DMS114 treated with DMSO at 0.1 percent for 48 hours (cell line): ENCODE data around the gene AUTS2.
"Not testable (repeated sequence)": the region's sequence is repeated elsewhere in the genome, so short reads cannot be mapped to it uniquely, and the experiment has no call there.

Experiments
- DNase-seq: peaks from one replicate; lab custom pipeline; 2025; ENCODE audit not compliant: unreplicated experiment; lab: John Stamatoyannopoulos, UW

The AUTS2 gene

DNA sequence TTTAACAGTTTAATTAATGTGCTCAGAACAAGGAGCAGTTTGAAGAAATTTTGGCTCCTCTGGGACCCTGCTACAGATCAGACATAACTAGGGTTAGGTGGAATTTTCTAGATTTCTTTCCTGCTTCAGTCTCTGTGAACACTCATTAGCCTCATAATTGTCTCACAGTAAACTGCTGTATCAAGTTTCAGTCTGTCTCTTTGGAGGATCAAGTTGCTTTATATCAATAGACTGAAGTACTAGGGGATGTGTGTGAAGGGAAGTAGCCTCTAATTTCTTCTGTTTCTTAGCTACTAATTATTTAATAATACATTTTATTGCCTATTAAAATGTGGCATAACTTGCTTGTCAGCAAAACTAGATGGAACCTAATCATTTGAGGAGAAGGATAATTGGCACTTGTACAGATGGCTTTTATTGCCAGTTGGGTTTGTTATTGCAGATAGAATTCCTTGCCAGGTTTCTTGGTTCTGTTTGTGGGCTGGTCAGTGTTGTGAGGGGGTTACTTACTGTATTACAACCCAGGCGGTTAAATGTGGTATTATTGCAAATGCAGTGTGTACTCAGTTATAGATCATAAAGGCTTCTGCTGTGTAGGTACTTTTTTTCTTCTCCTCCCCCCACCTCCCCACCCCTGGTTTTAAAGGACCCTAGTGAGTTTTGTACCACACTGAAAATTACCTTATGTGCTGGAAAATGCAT lies 758.0 kb downstream of the AUTS2 start:
- no peak for DNase-seq

DNA sequence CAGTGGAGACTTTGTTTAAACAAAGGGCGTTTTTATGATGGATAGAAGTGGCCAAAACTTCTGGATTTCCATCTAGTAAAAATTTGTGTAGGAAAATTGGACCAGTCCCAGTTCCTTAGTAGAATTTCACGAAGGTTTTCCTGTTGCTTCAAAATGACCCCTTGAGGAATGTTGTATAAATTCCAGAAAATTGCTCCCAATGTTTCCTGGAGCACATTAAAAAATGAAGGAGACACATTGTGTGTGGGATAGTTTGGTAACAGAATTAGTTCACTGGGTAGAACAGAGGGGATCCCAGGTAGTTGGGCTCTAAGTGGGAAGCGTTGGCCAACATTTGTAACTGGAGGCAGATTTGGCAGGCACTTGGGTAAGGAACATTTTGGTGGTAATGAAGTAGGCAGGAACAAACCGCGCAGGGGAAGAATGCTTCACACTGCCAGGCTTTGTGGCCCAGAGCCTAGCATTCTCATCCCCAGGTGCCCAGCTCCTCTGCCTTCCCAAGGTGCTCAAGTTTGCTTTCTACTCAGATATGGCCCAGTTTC lies 758.6 kb downstream of the AUTS2 start:
- no peak for DNase-seq

DNA sequence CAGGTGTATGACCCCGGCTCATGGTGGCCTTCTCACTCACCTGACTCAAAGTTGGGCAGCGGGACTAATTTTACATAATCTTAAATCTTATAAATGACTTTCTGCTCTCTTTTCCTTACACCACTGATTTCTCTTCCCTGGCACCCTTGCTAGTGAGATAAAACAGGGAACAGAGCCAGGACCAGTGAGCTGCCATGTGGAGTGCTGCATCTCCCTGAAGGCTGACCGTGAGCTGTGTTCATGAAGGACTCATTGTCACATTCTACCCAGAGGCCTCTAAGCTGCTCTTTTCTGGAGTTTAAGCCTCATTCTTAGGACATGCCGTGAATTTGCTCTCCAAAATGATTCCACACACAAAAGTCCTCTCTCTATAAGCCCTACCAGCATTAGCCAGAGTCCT lies 762.3 kb downstream of the AUTS2 start:
- DNase-seq: no peak

DNA sequence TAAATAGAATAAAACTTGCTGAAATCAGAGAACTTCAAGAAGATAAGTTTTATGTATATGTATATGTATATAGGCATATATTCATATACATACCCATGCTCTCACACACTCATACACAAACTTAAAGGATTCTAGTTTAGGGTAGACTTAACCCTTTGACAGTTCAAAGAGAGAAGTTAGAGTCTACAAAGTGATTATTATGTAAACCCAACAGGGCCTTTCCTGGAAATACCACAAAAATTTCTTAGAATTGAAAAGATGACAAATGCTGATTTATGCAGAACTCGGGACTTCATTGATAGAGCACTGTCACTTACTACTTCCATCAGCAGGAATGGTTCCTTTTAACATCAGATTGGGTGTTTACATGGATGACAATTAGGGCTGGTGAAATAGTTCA lies 763.5 kb downstream of the AUTS2 start:
- DNase-seq: no peak

DNA sequence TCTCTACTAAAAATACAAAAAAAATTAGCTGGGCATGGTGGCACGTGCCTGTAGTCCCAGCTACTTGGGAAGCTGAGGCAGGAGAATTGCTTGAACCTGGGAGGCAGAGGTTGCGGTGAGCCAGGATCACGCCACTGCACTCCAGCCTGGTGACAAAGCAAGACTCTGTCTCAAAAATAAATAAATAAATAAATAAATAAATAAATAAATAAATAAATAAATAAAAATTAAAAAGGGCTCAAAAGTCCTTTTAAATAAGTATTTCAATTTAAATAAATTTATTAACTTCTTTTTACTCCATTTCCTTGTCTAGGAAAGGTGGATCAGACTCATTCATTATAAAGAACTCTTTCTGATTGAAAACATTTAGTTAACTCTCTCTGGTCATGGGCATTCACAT lies 766.1 kb downstream of the AUTS2 start:
- DNase-seq: not testable (repeated sequence)

DNA sequence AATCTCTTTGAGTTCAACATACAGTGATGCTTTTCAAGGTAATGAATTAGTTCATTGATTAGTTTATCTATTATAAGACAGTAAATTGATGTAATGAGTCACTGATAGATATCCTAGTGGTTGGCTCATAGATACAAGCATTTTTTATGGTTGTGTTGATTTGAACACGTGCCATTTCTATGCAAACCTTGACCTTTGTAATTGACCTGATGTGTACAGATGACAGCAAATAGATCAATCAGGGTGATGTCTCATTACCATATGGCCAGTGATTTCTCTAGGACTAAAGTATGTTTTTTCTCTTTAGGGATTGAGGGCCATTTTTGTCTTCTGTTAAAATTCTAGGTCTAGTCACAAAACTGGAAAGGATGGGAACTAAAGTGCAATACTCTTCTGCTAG lies 773.4 kb downstream of the AUTS2 start:
- DNase-seq: no peak

DNA sequence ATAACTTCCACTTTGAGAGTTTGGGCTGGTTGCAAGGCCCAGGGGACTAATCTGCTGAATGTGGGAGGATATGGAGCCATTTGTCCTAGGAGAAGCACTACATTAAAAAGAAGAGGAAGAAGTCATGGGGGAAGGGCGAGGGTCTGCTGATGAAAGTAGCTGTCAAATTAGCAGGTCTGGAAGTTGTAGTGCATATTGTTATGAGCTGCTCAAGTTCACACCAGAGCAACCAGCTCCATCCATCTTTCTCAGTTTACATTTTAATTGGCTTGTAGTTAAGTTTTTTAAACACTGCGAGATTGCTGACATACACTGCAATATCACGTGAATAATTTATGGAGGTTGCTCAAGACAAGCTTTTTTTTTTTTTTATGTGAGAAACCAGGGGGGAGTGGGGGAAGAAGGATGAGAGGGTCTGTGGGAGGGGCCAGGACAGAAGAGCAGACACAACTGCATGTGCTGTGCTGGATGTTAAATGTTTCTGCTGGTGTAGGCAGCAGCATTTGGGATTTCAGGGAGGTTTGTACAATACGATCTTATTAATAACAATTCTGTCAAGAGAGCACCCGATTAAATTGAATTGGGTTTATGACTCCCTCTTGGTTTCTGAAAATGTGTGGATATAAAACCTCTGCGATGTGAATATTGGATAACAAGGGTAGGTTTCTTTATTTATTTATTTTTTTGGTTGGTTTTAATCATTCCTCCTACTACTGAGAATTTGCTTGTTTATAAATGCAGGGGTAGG lies 774.7 kb downstream of the AUTS2 start:
- DNase-seq: no peak

DNA sequence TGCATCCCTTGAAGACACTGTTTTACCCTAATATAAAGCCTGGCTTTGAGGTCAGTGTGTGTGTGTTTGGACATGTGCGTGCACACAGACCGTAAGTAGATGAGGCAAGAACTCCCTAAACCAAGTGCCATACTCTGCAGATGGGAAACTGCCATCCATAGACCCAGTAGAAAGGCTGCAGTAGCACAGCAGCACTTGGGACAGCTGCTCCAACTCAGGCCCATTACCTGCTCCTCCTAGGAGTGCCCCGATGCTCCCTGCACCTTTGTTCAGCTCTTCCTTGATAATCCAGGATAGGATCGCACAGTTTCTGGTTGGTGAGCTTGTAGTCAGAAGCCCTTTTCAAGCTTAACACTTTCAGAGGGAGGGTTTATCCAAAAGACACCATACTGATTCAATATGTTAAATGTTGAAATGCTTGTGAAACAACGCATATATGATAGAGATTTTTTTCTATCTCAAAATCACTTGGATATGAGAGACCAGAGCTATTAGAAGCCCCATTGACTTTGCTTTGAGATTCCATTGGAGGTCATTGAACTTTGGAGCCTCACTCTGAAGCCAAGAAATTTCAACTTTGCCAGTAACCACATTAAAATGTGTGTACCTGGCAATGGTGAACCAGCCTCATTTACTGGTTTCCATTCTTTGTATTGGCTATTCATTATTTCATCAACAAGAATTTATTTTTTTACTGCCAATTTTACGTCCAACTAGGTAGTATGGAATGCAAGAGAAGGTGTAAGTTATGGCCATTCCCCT lies 776.7 kb downstream of the AUTS2 start:
- DNase-seq: no peak

DNA sequence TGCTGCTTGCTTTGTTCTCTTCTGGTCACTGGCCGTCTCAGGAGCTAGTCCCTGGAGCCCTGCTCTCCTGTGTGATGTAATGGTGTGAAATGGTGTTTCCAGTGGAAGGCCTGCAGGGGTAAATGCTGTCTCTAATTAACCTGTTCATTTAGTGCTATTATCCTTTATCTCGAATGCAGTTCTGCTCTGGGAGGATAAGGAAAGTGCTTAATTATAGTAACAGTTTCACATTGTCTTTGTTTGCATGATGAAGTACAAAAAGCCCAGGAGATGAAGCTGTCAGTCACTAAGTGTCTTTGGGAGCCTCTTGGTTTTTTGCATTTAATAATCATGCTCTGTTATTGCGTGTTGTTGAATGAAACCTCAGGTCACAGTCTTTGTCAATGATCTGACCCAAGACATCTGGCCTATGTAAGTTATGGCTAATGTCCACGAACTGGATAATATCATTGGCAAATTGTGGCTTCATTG lies 778.3 kb downstream of the AUTS2 start:
- no peak for DNase-seq

DNA sequence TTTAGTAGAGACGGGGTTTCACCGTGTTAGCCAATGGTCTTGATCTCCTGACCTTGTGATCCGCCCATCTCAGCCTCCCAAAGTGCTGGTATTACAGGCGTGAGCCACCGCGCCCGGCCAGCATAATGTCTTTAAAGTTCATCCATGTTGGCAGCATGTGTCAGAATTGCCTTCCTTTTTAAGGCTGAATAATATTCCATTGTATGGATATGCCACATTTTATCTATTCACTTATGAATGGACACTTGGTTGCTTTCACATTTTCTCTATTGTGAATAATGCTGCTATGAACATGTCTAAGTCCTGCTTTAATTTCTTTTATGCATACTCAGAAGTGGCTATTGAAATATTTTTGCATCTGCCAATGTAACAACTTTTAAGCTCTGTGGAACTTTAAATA lies 779.7 kb downstream of the AUTS2 start:
- no peak for DNase-seq

DNA sequence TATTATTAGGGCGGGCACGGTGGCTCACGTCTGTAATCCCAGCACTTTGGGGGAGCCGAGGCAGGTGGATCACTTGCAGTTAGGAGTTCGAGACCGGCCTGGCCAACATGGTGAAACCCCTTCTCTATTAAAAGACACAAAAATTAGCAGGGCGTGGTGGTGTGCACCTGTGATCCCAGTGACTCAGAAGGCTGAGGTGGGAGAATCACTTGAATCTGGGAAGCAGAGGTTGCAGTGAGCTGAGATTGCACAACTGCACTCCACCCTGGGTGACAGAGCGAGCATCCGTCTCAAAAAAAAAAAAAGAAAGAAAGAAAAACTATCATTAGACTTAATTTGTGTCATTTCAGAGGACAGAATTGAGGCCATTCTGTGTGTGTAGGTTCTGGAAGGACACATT lies 780.9 kb downstream of the AUTS2 start:
- DNase-seq: no peak

DNA sequence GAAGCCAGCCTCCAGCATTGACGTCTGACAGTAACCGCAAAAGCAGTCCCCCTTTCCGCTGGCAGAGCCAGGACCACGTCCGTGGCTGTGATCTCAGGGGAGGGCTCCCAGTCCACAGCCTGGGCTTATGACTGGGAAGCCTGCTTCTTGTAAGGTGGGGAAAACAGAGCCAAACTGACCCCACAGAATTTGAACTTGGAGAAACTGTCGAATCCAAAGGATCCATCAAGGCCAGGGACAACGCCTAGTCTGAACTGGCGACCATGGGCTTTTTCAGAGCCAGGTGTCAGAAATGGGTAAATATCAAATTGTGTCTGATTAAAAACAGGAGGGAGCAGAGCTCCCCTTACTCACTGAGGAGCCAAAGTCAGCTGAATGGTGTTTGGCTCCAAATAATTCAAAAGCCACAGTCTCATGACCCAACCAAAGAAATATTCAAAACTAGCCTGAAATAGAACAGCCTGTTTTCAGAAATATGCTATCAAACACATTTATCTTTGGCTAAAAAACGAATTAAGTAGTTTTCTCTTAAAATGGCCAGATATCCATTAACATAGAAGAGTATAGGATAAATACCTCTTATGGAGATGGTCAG lies 782.2 kb downstream of the AUTS2 start:
- no peak for DNase-seq

DNA sequence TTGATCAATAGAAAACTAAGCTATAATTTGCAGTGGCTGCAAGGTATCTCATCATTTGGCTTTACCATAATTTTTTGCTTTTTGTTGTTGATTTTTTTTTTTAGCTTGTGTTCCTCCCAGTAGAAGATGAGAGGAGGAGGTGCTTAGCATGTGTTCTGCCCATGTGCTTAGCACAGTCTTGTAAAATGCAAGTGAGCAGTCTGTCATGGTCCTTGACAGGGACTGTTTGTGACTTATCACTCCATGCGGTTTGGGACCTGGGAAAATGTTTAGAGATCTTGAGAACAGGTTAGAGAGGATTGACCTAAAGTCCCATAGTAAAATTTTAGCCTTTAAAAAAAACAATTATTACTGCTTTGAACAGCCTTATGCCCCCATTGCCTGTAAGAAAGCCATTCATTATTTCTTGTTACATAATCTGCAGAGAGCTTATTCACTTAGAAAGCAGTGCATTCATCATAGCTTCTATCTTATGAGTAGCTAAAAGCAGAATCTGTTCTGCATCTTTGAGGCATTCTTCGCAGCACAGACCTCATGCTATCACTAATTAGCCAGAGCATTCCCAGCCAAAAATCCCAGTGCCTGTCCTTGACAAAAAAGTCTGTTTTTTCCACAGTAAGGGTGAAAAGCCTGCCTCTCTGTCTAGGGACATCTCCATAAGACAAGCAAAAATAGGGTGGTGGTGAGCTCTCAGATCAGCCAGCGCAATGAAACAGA lies 784.9 kb downstream of the AUTS2 start:
- no peak for DNase-seq

DNA sequence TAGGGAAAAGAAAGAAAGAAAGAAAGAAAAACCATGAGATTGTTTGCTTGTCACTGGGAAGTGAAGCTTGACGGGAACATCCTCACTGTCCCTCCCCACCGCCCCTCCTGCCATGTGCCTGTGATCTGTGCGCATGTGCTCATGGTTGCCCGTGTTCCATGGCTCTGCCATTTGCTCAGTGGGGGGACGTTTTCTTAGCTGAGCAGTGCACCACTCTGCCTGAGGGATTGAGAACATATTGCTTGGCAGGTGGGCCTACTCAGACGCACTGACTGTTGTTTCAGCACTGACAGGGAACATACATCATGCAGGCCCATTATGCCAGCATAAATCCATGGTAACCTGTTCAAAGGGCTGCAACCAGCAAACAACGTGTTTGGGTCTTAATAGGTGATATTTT lies 785.7 kb downstream of the AUTS2 start:
- DNase-seq: no peak

DNA sequence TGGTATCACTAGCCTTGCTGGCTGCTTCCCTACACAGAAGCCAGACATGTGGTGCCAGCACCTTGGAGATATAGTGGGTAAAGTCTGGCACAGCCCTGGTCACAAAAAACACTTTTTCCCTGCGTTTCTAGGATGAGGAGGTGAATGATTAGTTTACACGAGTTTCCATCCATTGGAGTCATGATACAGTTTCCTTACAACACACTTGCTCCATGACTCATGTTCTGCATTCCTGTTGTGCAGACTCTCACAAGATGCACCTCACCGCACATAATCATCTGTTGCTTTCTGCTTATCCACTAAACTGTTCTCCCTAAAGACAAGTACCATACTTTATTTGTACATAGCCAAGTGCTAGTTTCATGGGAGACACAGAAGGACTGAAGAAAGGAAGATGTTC lies 786.6 kb downstream of the AUTS2 start:
- no peak for DNase-seq

DNA sequence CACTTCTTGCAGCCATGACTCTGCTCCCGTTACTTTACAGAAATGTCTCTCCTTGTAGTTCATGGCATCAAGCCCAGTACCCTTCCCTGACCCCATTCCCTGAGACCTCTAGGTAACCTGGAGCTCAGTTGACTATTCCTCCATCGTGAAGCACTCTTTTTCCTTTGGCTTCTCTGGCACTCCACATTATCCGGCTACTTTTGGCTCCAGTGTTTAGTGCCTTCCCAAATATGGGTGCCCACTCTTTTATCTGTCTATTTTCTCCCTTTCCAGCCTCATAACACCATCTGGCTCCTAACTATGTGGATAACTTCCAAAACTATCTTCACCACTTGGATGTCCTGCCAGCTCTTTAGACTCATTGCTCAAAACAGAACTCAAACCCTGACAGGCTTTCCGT lies 788.9 kb downstream of the AUTS2 start:
- no peak for DNase-seq

DNA sequence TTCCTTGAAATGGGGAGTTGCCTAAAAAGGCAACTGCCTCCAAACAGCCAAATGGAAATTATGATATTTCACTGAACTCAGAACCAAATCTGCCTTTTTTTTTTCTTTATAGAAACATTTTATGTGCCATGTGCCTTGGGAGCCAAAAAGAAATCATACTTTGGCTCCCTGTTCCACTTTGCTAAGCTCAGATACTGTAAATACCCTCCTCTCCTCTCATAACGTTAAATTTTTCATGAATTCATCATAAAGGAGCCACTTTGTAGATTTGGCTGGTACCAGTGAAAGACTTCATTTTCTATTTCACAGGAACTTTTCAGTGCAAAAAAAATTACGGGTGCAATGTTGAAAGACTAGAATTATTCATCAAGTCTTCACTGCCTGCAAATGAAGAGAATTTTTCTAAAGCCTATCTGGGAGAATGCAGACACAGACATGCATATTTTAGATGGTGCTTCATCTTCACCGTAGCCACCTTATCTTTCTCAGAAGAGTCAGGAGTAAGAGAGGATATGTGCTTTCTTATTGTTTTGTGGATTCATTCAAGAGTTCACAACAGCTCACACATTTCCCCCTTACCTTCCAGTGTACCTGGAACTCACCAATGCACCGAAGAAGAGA lies 791.4 kb downstream of the AUTS2 start:
- DNase-seq: no peak

DNA sequence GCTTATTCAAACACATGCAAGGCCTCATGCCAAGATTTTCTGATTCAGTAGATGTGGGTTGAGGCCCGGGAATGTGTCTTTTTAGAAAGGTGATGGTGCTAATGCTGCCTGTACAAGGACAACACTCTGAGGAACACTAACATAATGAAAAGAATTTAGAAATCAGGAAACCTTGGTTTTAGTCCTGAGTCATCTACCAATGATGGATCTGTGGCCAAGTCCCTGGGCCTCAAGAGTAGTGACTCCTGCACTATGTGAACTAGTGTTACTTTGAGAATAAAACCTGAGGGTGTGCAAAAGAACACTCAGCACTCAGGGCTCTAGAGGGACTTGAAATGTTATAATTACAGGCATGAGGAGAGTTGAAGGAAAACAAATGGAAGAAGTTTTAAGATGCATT lies 792.0 kb downstream of the AUTS2 start:
- no peak for DNase-seq

DNA sequence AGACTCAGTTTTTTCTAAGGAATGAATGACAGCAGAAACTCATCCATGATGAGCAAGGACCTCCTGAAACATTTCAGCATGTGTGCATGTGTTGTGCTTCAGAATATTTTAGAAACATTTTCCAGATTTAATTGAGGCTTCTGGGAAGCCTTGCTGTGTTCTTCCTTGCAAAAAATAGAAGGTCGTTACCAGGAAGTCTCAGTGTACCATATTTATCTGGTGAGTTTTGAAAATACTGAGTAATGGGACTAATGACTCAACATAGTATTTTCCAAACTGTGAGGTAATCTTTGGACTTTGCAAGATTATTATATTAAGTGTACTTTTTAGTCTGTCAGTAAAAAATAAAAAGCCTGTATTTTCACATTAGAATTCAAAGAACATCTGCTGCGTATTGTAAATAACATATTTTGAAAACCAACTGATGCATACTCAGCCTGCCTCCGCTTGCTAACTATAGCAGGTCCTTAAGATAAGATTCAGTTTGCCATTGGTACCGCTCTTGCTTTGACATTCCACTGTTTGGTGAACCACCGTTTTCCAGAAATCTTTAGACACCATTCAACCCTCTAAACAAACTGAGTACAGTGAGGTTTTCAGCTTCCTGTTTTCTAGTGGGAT lies 794.1 kb downstream of the AUTS2 start:
- no peak for DNase-seq
